Mucosa of rectum (tissue), 2 donors: ENCODE data around the gene ITPRIPL2.

ENCODE experiments used
- H3K27ac ChIP-seq, 2 donors: one replicate each; pipeline ENCODE4 v1.7.0; 2013; ENCODE audit warnings: inconsistent platforms in 2 of 2, low read depth in 2 of 2, low read length in 2 of 2
- H3K27me3 ChIP-seq, 2 donors: one replicate each; pipeline ENCODE4 v1.7.0; 2013; ENCODE audit warnings: low read length in 2 of 2; ENCODE audit not compliant: control insufficient read depth in 2 of 2, insufficient read depth in 2 of 2
- H3K36me3 ChIP-seq, 2 donors: one replicate each; pipeline ENCODE4 v1.7.0; 2013; ENCODE audit warnings: low read length in 2 of 2; ENCODE audit not compliant: control insufficient read depth in 2 of 2, insufficient read depth in 2 of 2
- H3K4me1 ChIP-seq, 2 donors: one replicate each; pipeline ENCODE4 v1.7.0; 2013; ENCODE audit warnings: low read length in 2 of 2, mild to moderate bottlenecking in 1 of 2; ENCODE audit not compliant: control insufficient read depth in 2 of 2, insufficient read depth in 2 of 2
- H3K4me3 ChIP-seq, 2 donors: one replicate each; pipeline ENCODE4 v1.7.0; 2013; ENCODE audit warnings: low read length in 2 of 2
- H3K9ac ChIP-seq, 2 donors: one replicate each; pipeline ENCODE4 v1.7.0; 2013; ENCODE audit warnings: low read length in 2 of 2, low read depth in 1 of 2, mild to moderate bottlenecking in 1 of 2
- H3K9me3 ChIP-seq, 2 donors: one replicate each; pipeline ENCODE4 v1.7.0; 2013; ENCODE audit warnings: low read length in 2 of 2; ENCODE audit not compliant: control insufficient read depth in 2 of 2
- donor health status: healthy.
- donor health status: Normal muscosa, but diverticular disease.

The ITPRIPL2 gene

GRCh38 chr16:19140396-19140795 lies 26.6 kb downstream of the ITPRIPL2 start:
- Histone ChIP-seq H3K27ac (no peak overlapping the region), H3K4me1 (peaks cover 21 to 29% of the 10 kb centered on the region in 2 donors), H3K36me3 (no peaks in the 10 kb centered on the region), H3K9ac (no peak overlapping the region), H3K27me3 (peaks cover 0 to 4% of the 10 kb centered on the region in 2 donors), H3K9me3 (no peaks in the 10 kb centered on the region), H3K4me3 (no peak overlapping the region)

GRCh38 chr16:19142939-19143598 lies 29.3 kb downstream of the ITPRIPL2 start:
- peaks cover 0 to 5% of the 10 kb centered on the region in 2 donors for H3K4me1 ChIP-seq
- no peak overlapping the region for H3K27ac ChIP-seq
- H3K9me3 ChIP-seq: peaks cover 0 to 3% of the 10 kb centered on the region in 2 donors
- H3K27me3 ChIP-seq: peaks cover 0 to 4% of the 10 kb centered on the region in 2 donors
- H3K4me3 ChIP-seq: no peak overlapping the region
- H3K36me3 ChIP-seq: no peaks in the 10 kb centered on the region
- no peak overlapping the region for H3K9ac ChIP-seq

GRCh38 chr16:19143599-19143956 lies 29.8 kb downstream of the ITPRIPL2 start:
- no peaks in the 10 kb centered on the region for H3K36me3 ChIP-seq
- H3K27ac ChIP-seq: no peak overlapping the region
- peaks cover 0 to 3% of the 10 kb centered on the region in 2 donors for H3K9me3 ChIP-seq
- H3K9ac ChIP-seq: no peak overlapping the region
- H3K27me3 ChIP-seq: peaks cover 0 to 4% of the 10 kb centered on the region in 2 donors
- peaks cover 0 to 3% of the 10 kb centered on the region in 2 donors for H3K4me1 ChIP-seq
- no peak overlapping the region for H3K4me3 ChIP-seq

- H3K4me3 ChIP-seq: no peak overlapping the region
- H3K9ac ChIP-seq: no peak overlapping the region
- H3K4me1 ChIP-seq: no peaks in the 10 kb centered on the region
- no peaks in the 10 kb centered on the region for H3K36me3 ChIP-seq
- H3K9me3 ChIP-seq: peaks cover 0 to 3% of the 10 kb centered on the region in 2 donors
- peaks cover 0 to 4% of the 10 kb centered on the region in 2 donors for H3K27me3 ChIP-seq
- H3K27ac ChIP-seq: no peak overlapping the region
Observed at GRCh38 chr16:19145010-19145409, 31.2 kb downstream of the ITPRIPL2 start.

- no peak overlapping the region for H3K27ac ChIP-seq
- H3K36me3 ChIP-seq: no peaks in the 10 kb centered on the region
- no peaks in the 10 kb centered on the region for H3K4me1 ChIP-seq
- H3K4me3 ChIP-seq: no peak overlapping the region
- H3K9me3 ChIP-seq: peaks cover 0 to 3% of the 10 kb centered on the region in 2 donors
- peaks cover 0 to 4% of the 10 kb centered on the region in 2 donors for H3K27me3 ChIP-seq
- H3K9ac ChIP-seq: no peak overlapping the region
Observed at GRCh38 chr16:19147126-19147525, 33.4 kb downstream of the ITPRIPL2 start.

- H3K4me1 ChIP-seq: no peaks in the 10 kb centered on the region
- H3K27me3 ChIP-seq: peaks cover 0 to 4% of the 10 kb centered on the region in 2 donors
- H3K9ac ChIP-seq: no peak overlapping the region
- H3K27ac ChIP-seq: no peak overlapping the region
- peaks cover 0 to 3% of the 10 kb centered on the region in 2 donors for H3K9me3 ChIP-seq
- H3K36me3 ChIP-seq: no peaks in the 10 kb centered on the region
- no peak overlapping the region for H3K4me3 ChIP-seq
Observed at GRCh38 chr16:19147627-19148026, 33.9 kb downstream of the ITPRIPL2 start.

GRCh38 chr16:19148189-19148588 lies 34.4 kb downstream of the ITPRIPL2 start:
- H3K9me3 ChIP-seq: peaks cover 0 to 3% of the 10 kb centered on the region in 2 donors

GRCh38 chr16:19151310-19151709 lies 37.5 kb downstream of the ITPRIPL2 start:
- Histone ChIP-seq H3K9ac (no peak overlapping the region), H3K36me3 (no peaks in the 10 kb centered on the region), H3K9me3 (peaks cover 0 to 8% of the 10 kb centered on the region in 2 donors), H3K4me3 (no peak overlapping the region), H3K27me3 (peaks cover 0 to 3% of the 10 kb centered on the region in 2 donors), H3K4me1 (no peaks in the 10 kb centered on the region), H3K27ac (no peak overlapping the region)

More at GRCh38 chr16:19148189-19148588, 34.4 kb downstream of the ITPRIPL2 start:
- Histone ChIP-seq H3K27me3 (peaks cover 0 to 4% of the 10 kb centered on the region in 2 donors), H3K36me3 (no peaks in the 10 kb centered on the region), H3K4me1 (no peaks in the 10 kb centered on the region), H3K4me3 (no peak overlapping the region), H3K9ac (no peak overlapping the region), H3K27ac (no peak overlapping the region)

GRCh38 chr16:19152042-19152441 lies 38.3 kb downstream of the ITPRIPL2 start:
- Histone ChIP-seq H3K27me3 (peaks cover 0 to 3% of the 10 kb centered on the region in 2 donors), H3K9ac (no peak overlapping the region), H3K4me1 (no peaks in the 10 kb centered on the region), H3K4me3 (no peak overlapping the region), H3K36me3 (no peaks in the 10 kb centered on the region), H3K27ac (no peak overlapping the region), H3K9me3 (peaks cover 0 to 8% of the 10 kb centered on the region in 2 donors)

GRCh38 chr16:19153876-19154275 lies 40.1 kb downstream of the ITPRIPL2 start:
- Histone ChIP-seq H3K9me3 (peaks cover 0 to 5% of the 10 kb centered on the region in 2 donors), H3K27ac (no peak overlapping the region), H3K36me3 (no peaks in the 10 kb centered on the region), H3K27me3 (peaks cover 0 to 3% of the 10 kb centered on the region in 2 donors), H3K9ac (no peak overlapping the region), H3K4me1 (no peaks in the 10 kb centered on the region), H3K4me3 (no peak overlapping the region)
